B cell (primary cell): ENCODE results near the gene TAS1R2. TPM values are rescaled to one million over a fixed set of nuclear protein-coding genes. Genes with fewer than 3 reads are reported as not detected.

Experiments
- ATAC-seq: fragments of 200-7000 bp; cut with Tn5 transposase; one replicate; pipeline ENCODE4 v1.10.0; 2021; ENCODE audit warnings: low read depth, mild to moderate bottlenecking, moderate number of reproducible peaks, moderate library complexity
- CTCF ChIA-PET: fragments of 350-600 bp; sonication (Branson Sonifier 250); formaldehyde crosslinking; loops from one replicate; lab custom pipeline; 2021; ENCODE audit warnings: antibody characterized with exemption, inconsistent platforms; lab: Charles Lee
- POLR2A ChIA-PET: fragments of 350-600 bp; sonication (Branson Sonifier 250); formaldehyde crosslinking; loops from one replicate; lab custom pipeline; 2021; ENCODE audit warnings: antibody characterized with exemption; lab: Charles Lee
- DNase-seq: peaks from one replicate; pipeline ENCODE4 v3.0.0; 2013
- H2AFZ ChIP-seq: 2 replicates; pipeline ENCODE4 v1.6.1; 2012; ENCODE audit warnings: mild to moderate bottlenecking, low read depth, low read length; ENCODE audit not compliant: insufficient read depth, poor library complexity, severe bottlenecking
- H3K27ac ChIP-seq, 2 donors: 1 replicate in 1 of 2; 2 replicates in 1 of 2; pipeline ENCODE4 v1.5.1; 2012 to 2013; ENCODE audit warnings: low read length in 2 of 2, mild to moderate bottlenecking in 2 of 2, moderate library complexity in 1 of 2
- H3K27me3 ChIP-seq, 4 experiments: fragments of 200-600 bp in 1 of 4; sonication (generic) in 1 of 4; replicated peaks in 1 of 4; 1 replicate in 2 of 4; 2 replicates in 2 of 4; pipeline versions ENCODE4 v1.6.1 to v1.7.0; 2013 to 2016; ENCODE audit warnings: low read length in 3 of 4, mild to moderate bottlenecking in 2 of 4, mixed read lengths in 1 of 4, moderate library complexity in 1 of 4; ENCODE audit not compliant: insufficient read depth in 4 of 4, control insufficient read depth in 3 of 4; ENCODE audit errors: control extremely low read depth in 1 of 4
- H3K36me3 ChIP-seq, 2 experiments: replicated peaks in 1 of 2; 1 replicate in 1 of 2; 2 replicates in 1 of 2; pipeline versions ENCODE4 v1.6.1 to v1.7.1; 2013; ENCODE audit warnings: low read length in 1 of 2; ENCODE audit not compliant: insufficient read depth in 2 of 2, control insufficient read depth in 1 of 2; ENCODE audit errors: control extremely low read depth in 1 of 2, extremely low read depth in 1 of 2
- H3K4me1 ChIP-seq, 2 donors: fragments of 200-600 bp in 1 of 2; sonication (generic) in 1 of 2; 1 replicate in 1 of 2; 2 replicates in 1 of 2; pipeline versions ENCODE4 v1.5.1 to v1.6.1; 2013 to 2017; ENCODE audit warnings: low read length in 2 of 2; ENCODE audit not compliant: control insufficient read depth in 2 of 2, insufficient read depth in 2 of 2
- H3K4me2 ChIP-seq: replicated peaks from 2 replicates; pipeline ENCODE3; 2012; ENCODE audit warnings: mild to moderate bottlenecking, low read depth, low read length; ENCODE audit not compliant: poor library complexity, severe bottlenecking
- H3K4me3 ChIP-seq, 5 experiments: fragments of 200-600 bp in 1 of 5; sonication (generic) in 1 of 5; 1 replicate in 3 of 5; 2 replicates in 2 of 5; pipeline versions ENCODE4 v1.5.1 to v1.7.0; 2011 to 2016; ENCODE audit warnings: low read length in 4 of 5, mild to moderate bottlenecking in 4 of 5, low read depth in 2 of 5, control low read depth in 1 of 5, moderate library complexity in 1 of 5; ENCODE audit not compliant: insufficient read depth in 1 of 5; ENCODE audit errors: control extremely low read depth in 1 of 5, extremely low read depth in 1 of 5
- H3K79me2 ChIP-seq: fragments of 200-600 bp; sonication (generic); one replicate; pipeline ENCODE4 v1.6.0; 2016; ENCODE audit warnings: low read length; ENCODE audit not compliant: control insufficient read depth, insufficient read depth
- H3K9ac ChIP-seq: fragments of 200-600 bp; sonication (generic); 2 replicates; pipeline ENCODE4 v1.6.1; 2017; ENCODE audit warnings: mild to moderate bottlenecking, low read length, moderate library complexity
- H3K9me3 ChIP-seq, 3 donors: one replicate each; pipeline versions ENCODE4 v1.6.1 to v1.7.1; 2013; ENCODE audit warnings: low read length in 2 of 3; ENCODE audit not compliant: control insufficient read depth in 2 of 3, insufficient read depth in 1 of 3; ENCODE audit errors: control extremely low read depth in 1 of 3
- H4K20me1 ChIP-seq: 2 replicates; pipeline ENCODE4 v1.6.0; 2012; ENCODE audit warnings: mild to moderate bottlenecking, low read length; ENCODE audit not compliant: insufficient read depth, control insufficient read depth, poor library complexity, severe bottlenecking
- H3K27ac Mint-ChIP-seq: one replicate; pipeline ENCODE4 v1.8.0; 2021; ENCODE audit warnings: mixed read lengths
- H3K27me3 Mint-ChIP-seq: one replicate; pipeline ENCODE4 v1.8.0; 2021; ENCODE audit warnings: mixed read lengths
- H3K4me1 Mint-ChIP-seq: one replicate; pipeline ENCODE4 v1.8.0; 2021; ENCODE audit warnings: mixed read lengths
- H3K4me3 Mint-ChIP-seq: one replicate; pipeline ENCODE4 v1.8.0; 2021; ENCODE audit warnings: mixed read lengths
- H3K9me3 Mint-ChIP-seq: one replicate; pipeline ENCODE4 v1.8.0; 2022; ENCODE audit warnings: mixed read lengths; ENCODE audit not compliant: insufficient read depth
- EZH2 ChIP-seq: IDR thresholded peaks from 2 replicates; pipeline ENCODE4 v1.6.1; 2012; ENCODE audit warnings: borderline replicate concordance, low read depth, mild to moderate bottlenecking, moderate library complexity, low read length; ENCODE audit not compliant: insufficient read depth, poor library complexity, severe bottlenecking
- WGBS: methylation state at CpG from one replicate; pipeline ENCODE4 v1.1.5; 2013; ENCODE audit warnings: missing lambda C conversion rate; ENCODE audit not compliant: insufficient coverage; 5-methylcytosine and 5-hydroxymethylcytosine counted together
- intact Hi-C: fragments of 100-400 bp; cut with micrococcal nuclease; formaldehyde crosslinking; loops from one replicate; pipeline ENCODE4 v1.10.0; 2022
- polyA plus RNA-seq: library from polyadenylated mRNA; depleted of rRNA; stranded (reverse); fragments of >200 nt; gene quantifications from 2 replicates; pipeline ENCODE4 v1.2.3, GENCODE V29; 2012
- total RNA-seq, 2 donors: library from RNA; stranded (reverse); fragments of 120-200 nt in 1 of 2; gene quantifications; 1 replicate in 1 of 2; 2 replicates in 1 of 2; pipeline versions ENCODE4 v1.2.3 to v1.2.4, GENCODE V29; 2013 to 2022
- TF ChIP-seq, protein P1 (sequence below): fragments of 200-600 bp; IDR thresholded peaks from one replicate; pipeline ENCODE4 v1.8.0; 2022; ENCODE audit warnings: antibody characterized with exemption, mild to moderate bottlenecking

TAS1R2 gene
- total and polyA plus RNA-seq, 2 donors (not counting 1 experiment from before 2014, with no cell fraction given), result not detected

DNA sequence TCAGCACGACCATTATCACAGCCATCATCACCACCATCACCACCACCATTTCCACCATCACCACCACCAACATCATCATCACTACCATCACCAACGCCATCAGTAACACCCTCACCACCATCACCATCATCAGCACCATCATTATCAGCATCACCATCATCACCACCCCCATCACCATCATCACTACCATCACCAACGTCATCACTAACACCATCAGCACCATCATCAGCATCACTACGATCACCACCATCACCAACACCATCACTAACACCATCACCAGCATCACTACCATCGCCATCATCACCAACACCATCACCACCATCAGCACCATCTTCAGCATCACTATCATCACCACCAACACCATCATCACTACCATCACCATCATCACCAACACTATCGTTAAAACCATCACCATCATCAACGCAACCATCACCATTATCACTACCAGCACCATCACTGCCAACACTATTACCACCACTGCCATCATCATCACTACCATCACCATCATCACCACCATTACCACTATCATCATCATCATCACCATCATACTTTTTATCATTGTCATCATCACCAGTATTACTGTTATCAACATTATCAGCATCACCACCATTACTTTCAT is 1.3 kb downstream of the TAS1R2 start:
- Histone ChIP-seq H4K20me1 (no peaks in the 10 kb centered on the region), H3K27ac (no peak overlapping the region), H3K4me2 (no peak overlapping the region), H3K4me3 (no peak overlapping the region), H3K9me3 (no peaks in the 10 kb centered on the region), H3K4me1 (no peaks in the 10 kb centered on the region), H3K27me3 (peaks cover 0 to 3% (median 1%) of the 10 kb centered on the region in 4 experiments), H3K9ac (no peak overlapping the region), H3K79me2 (no peaks in the 10 kb centered on the region), H2AFZ (no peak overlapping the region), H3K36me3 (no peaks in the 10 kb centered on the region)
- intact Hi-C loops, result no loop called here
- CTCF ChIA-PET, result no interaction called here
- Mint-ChIP-seq H3K4me1 (no peaks in the 10 kb centered on the region), H3K27me3 (peaks cover 15% of the 10 kb centered on the region), H3K9me3 (no peaks in the 10 kb centered on the region), H3K4me3 (no peak overlapping the region), H3K27ac (no peak overlapping the region)
- TF ChIP-seq, protein P1, sequence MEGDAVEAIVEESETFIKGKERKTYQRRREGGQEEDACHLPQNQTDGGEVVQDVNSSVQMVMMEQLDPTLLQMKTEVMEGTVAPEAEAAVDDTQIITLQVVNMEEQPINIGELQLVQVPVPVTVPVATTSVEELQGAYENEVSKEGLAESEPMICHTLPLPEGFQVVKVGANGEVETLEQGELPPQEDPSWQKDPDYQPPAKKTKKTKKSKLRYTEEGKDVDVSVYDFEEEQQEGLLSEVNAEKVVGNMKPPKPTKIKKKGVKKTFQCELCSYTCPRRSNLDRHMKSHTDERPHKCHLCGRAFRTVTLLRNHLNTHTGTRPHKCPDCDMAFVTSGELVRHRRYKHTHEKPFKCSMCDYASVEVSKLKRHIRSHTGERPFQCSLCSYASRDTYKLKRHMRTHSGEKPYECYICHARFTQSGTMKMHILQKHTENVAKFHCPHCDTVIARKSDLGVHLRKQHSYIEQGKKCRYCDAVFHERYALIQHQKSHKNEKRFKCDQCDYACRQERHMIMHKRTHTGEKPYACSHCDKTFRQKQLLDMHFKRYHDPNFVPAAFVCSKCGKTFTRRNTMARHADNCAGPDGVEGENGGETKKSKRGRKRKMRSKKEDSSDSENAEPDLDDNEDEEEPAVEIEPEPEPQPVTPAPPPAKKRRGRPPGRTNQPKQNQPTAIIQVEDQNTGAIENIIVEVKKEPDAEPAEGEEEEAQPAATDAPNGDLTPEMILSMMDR, result no peak
- no peak for TF ChIP-seq EZH2
- WGBS, result 90% methylated on average over 7 of the region's 7 CpGs
- DNase-seq, result no peak
- no peak for ATAC-seq
- POLR2A ChIA-PET, result no interaction called here

DNA sequence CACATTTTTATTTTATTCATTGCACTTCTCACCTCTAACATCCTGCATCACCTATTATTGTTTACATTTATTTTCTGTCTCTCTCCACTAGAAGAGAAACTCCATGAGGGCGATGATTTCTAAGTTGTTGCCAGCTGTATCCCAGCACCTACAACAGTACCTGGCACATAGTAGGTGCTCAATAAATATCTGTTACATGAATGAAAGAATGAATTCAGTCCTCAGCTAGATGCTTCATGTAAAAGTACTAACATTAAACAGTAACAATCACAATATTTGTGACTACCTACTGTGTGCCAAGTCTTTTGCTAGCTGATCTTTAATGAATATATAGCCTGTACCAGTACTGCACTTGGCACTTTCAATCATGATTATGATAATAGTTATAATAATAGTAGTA is 3.0 kb downstream of the TAS1R2 start:
- no CpG with 5 or more reads among the region's 1 CpG for WGBS
- no peaks in the 10 kb centered on the region for H3K9me3 Mint-ChIP-seq

More for the DNA sequence above, 3.0 kb downstream of the TAS1R2 start:
- no peak overlapping the region for H3K27ac ChIP-seq
- H3K4me1 Mint-ChIP-seq, result no peaks in the 10 kb centered on the region
- H3K27me3 Mint-ChIP-seq, result peaks cover 15% of the 10 kb centered on the region
- ChIA-PET POLR2A (no interaction called here), CTCF (no interaction called here)
- H3K4me1 ChIP-seq, result no peaks in the 10 kb centered on the region
- no peak overlapping the region for H3K27ac Mint-ChIP-seq
- ATAC-seq (no peak), DNase-seq (no peak)
- no peak overlapping the region for H3K4me3 ChIP-seq
- H3K36me3 ChIP-seq, result no peaks in the 10 kb centered on the region
- no peak overlapping the region for H3K4me3 Mint-ChIP-seq
- H2AFZ ChIP-seq, result no peak overlapping the region
- intact Hi-C loops, result no loop called here
- peaks cover 0 to 2% (median 1%) of the 10 kb centered on the region in 4 experiments for H3K27me3 ChIP-seq
- no peak overlapping the region for H3K9ac ChIP-seq
- H3K4me2 ChIP-seq, result no peak overlapping the region
- no peaks in the 10 kb centered on the region for H3K79me2 ChIP-seq
- H4K20me1 ChIP-seq, result no peaks in the 10 kb centered on the region
- TF ChIP-seq EZH2, result no peak
- TF ChIP-seq, protein P1, result no peak
- no peaks in the 10 kb centered on the region for H3K9me3 ChIP-seq
